Activated CD8-positive, alpha-beta memory T cell treated with anti-CD3 and anti-CD28 coated beads for 36 hours (primary cell): ENCODE measurements around the gene MYRIP. TPM values are rescaled to one million over a fixed set of nuclear protein-coding genes. Genes with fewer than 3 reads are reported as not detected.
"Not testable (repeated sequence)": the region's sequence is repeated elsewhere in the genome, so short reads cannot be mapped to it uniquely, and the experiment has no call there.

ENCODE experiments used
- CTCF ChIA-PET: fragments of 350-600 bp; sonication (Branson Sonifier 250); formaldehyde crosslinking; loops from one replicate; lab custom pipeline; 2021; ENCODE audit warnings: antibody characterized with exemption; lab: Charles Lee
- POLR2A ChIA-PET: fragments of 350-600 bp; sonication (Branson Sonifier 250); formaldehyde crosslinking; loops from one replicate; lab custom pipeline; 2021; ENCODE audit warnings: antibody characterized with exemption; lab: Charles Lee
- total RNA-seq, 2 experiments: library from RNA; stranded (reverse); gene quantifications; one replicate each; pipeline ENCODE4 v1.2.3, GENCODE V29; 2021

The MYRIP gene
- total RNA-seq, 2 experiments from 2014 or later = not detected

GRCh38 chr3:40099871-40100270, 290.5 kb downstream of the MYRIP start:
- ChIA-PET POLR2A (no interaction called here), CTCF (no interaction called here)

DNA sequence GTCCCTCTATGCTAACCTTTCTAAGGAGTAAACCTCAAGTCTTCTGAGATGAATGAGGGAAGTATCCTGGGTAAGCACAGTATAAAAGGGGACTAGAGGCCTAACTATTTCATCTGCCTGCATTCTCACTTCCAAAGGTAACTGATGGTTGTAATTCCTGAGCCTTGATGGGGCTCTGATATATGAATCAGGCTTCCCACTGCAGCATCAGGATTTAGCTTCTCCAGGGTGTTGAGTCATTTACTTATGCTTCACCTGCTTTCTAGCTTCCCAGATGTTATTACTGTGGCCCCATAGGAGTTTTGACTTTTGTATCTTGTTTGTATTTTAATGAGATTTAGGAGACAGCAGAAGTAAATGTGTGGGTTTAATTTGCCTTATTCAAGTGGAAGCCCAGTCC, 292.8 kb downstream of the MYRIP start:
- ChIA-PET CTCF (no interaction called here), POLR2A (no interaction called here)

GRCh38 chr3:40103829-40104228, 294.4 kb downstream of the MYRIP start:
- ChIA-PET CTCF (no interaction called here), POLR2A (no interaction called here)

GRCh38 chr3:40104441-40104840, 295.0 kb downstream of the MYRIP start:
- ChIA-PET POLR2A (no interaction called here), CTCF (no interaction called here)

DNA sequence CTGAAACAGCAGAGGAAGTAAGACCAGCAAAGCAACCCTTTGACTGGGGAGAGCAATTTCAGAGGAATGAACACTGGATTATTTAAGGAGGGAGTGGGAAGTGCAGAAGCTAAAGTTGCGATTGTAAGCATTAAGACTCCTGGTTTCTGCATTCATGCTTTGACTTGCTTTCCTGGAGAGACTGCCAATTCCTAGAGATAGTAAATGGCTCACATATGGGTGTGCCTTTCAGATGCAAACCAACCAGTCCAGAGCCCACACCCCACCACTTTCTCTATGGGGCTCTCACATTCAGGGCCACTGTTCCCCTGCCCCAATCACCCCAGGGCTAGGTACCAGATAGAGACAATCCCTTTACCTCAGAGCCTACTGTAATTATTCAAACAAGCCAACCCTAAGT, 299.2 kb downstream of the MYRIP start:
- ChIA-PET POLR2A (no interaction called here), CTCF (interaction anchor here (0.6 kb wide), 1 partner anchor 12 kb away, joined by 3 read pairs; no protein-coding TSS in a partner anchor)

DNA sequence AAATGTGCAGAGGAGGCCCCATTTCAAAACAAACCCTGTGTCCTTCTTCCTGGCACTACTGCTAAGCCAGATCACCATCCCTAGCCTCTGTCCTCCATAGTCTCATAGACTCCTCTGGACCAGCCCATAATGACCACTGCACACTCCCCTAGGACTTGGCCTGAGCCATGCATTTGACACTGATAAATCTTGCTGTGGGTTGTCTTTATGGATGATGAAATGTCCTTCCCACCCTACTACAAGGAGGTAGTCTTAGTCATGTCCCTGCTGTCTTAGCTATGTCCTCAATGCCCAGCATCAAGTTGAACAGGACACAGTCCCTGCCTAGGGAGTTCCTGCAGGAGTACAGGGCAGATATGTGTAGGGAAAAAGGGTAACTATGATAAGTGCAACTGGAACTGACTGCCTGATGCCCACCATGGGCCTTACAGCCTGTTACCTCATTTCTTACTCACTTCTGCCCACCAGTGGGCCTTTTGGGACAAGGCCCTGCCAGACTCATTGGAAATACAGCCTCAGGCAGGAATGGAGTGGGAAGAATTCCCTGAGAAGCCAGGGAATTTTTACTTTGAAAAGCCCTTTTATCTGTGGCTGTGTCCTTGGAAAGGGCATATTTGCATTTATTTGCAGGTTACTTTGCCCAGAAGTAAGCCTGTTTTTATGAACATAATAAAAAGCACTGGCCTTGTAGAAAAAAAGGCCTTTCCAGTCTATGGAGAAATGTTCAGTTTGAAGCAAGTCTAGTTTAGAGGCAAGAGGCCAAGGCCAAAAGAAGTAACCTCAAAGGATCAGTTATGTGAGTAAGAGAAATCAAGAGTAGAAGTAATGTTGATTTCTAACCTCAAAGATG, 300.5 kb downstream of the MYRIP start:
- POLR2A ChIA-PET = no interaction called here
- CTCF ChIA-PET = no interaction called here

- POLR2A ChIA-PET = no interaction called here
- CTCF ChIA-PET = no interaction called here
Measured at GRCh38 chr3:40116478-40117177, 307.2 kb downstream of the MYRIP start.

DNA sequence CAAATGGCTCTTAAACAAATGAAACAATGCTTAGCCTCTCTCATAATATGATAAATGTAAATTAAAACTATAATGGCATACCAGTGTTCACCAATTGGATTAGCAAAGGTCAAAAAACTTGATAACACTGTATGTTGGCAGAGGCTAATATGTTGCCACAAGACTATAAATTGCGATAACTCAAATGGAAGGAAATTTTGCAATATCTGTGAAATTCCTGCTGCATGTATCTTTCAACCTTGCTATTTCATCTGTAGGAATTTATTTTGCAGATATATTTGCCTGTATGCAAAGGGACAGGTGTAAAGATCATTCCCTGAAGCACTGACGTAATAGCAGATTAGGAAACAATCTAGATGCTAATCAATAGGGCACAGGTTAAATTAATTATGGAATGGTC, 308.7 kb downstream of the MYRIP start:
- CTCF ChIA-PET = no interaction called here
- POLR2A ChIA-PET = no interaction called here

- ChIA-PET POLR2A (no interaction called here), CTCF (interaction anchor here (0.7 kb wide), 1 partner anchor 12 kb away, joined by 3 read pairs; no protein-coding TSS in a partner anchor)
Measured at GRCh38 chr3:40120067-40120692, 310.8 kb downstream of the MYRIP start.

- ChIA-PET POLR2A (no interaction called here), CTCF (interaction anchor here (0.7 kb wide), 1 partner anchor 13 kb away, joined by 3 read pairs; no protein-coding TSS in a partner anchor)
Measured at GRCh38 chr3:40120806-40121205, 311.4 kb downstream of the MYRIP start.

DNA sequence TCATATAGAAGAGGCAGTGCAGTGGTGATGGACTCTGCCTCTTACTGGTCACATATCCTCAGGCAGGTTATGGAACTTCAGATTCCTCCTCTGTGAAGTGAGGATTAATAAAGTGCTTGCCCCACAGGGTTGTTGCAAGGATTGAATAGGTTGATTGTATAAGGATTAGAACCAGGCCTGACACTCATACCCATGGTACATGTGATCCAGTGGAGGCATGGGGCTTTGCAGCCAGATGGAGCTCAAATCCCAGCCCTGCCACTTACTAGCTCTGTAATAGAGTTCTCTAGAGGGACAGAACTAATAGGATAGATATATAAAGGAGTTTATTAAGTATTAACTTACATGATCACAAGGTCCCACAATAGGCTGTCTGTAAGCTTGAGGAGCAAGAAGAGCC, 315.5 kb downstream of the MYRIP start:
- POLR2A ChIA-PET = no interaction called here

DNA sequence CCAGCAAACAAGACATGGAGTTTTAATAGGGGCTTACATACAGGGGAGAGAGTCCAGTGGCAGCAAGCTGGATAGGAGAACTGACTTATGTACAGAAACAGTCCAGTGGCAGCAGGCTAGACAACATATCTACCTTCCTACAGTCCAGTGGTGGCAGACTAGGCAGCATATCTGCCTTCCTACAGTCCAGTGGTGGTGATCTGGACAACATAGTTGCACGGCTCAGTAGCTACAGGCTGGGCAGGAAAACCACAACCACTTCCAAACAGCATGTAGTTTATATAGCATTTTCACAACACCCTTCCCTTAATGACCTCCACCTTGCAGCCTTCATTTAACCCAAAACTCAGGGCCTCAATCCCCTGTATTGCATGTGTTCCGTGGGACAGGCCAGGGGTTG, 318.8 kb downstream of the MYRIP start:
- ChIA-PET CTCF (no interaction called here), POLR2A (no interaction called here)

More for the DNA sequence above, 315.5 kb downstream of the MYRIP start:
- CTCF ChIA-PET = no interaction called here

DNA sequence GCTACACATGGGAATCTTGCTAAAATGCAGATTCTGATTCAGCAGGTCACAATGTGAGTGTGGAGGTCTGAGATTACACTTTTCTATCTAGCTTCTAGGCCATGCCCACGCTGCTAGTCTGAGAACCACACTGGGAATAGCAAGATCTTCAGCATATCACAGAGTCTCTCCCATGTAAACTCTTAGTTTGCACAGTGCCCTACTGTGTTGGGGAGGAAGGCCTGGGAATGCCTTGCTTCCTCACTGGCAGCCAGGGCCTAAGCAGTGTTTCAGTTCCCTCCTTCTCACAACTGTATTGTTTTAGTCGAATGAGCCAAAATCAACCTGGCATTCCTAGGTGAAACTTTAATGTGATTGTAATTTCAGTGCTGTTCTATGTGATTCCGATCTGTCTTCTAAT, 320.1 kb downstream of the MYRIP start:
- ChIA-PET CTCF (interaction anchor here (0.7 kb wide), 2 partner anchors 1371 to 1816 kb away, joined by 3 to 4 read pairs; no protein-coding TSS in a partner anchor), POLR2A (no interaction called here)

DNA sequence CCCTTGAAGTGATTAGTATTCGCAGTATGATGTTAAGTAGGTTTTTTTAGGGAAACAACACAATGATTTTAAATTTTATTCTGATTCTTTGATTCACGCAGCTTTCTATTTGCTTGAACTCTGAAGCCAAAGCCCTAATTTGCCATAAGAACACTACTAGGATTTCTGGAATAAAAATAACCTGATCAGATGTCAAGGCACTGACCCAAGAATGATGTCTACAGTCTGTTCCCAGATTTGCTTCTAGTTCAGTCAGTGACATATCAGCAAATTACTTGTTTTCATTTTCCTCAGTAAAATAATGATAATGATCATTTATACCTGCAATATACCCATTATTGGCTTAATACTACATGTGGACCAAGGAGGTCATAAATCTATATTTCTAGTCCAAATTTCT, 320.6 kb downstream of the MYRIP start:
- ChIA-PET POLR2A (no interaction called here), CTCF (interaction anchor here (0.7 kb wide), 1 partner anchor 1371 kb away, joined by 3 read pairs; no protein-coding TSS in a partner anchor)

GRCh38 chr3:40130721-40131120, 321.3 kb downstream of the MYRIP start:
- POLR2A ChIA-PET = no interaction called here

DNA sequence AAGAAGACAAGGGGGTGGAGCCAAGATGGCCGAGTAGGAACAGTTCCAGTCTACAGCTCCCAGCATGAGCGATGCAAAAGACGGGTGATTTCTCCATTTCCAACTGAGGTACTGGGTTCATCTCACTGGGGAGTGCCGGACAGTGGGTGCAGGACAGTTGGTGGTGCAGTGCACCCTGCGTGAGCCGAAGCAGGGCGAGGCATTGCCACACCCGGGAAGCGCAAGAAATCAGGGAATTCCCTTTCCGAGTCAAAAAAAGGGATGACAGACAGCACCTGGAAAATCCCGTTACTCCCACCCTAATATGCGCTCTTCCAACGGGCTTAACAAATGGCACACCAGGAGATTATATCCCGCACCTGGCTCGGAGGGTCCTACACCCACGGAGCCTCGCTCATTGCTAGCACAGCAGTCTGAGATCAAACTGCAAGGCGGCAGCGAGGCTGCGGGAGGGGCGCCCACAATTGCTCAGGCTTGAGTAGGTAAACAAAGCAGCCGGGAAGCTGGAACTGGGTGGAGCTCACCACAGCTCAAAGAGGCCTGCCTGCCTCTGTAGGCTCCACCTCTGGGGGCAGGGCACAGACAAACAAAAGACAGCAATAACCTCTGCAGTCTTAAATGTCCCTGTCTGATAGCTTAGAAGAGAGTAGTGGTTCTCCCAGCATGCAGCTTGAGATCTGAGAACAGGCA, 324.6 kb downstream of the MYRIP start:
- CTCF ChIA-PET, POLR2A ChIA-PET: not testable (repeated sequence)

More at GRCh38 chr3:40130721-40131120, 321.3 kb downstream of the MYRIP start:
- CTCF ChIA-PET = no interaction called here

GRCh38 chr3:40137591-40138295, 328.3 kb downstream of the MYRIP start:
- POLR2A ChIA-PET = no interaction called here

DNA sequence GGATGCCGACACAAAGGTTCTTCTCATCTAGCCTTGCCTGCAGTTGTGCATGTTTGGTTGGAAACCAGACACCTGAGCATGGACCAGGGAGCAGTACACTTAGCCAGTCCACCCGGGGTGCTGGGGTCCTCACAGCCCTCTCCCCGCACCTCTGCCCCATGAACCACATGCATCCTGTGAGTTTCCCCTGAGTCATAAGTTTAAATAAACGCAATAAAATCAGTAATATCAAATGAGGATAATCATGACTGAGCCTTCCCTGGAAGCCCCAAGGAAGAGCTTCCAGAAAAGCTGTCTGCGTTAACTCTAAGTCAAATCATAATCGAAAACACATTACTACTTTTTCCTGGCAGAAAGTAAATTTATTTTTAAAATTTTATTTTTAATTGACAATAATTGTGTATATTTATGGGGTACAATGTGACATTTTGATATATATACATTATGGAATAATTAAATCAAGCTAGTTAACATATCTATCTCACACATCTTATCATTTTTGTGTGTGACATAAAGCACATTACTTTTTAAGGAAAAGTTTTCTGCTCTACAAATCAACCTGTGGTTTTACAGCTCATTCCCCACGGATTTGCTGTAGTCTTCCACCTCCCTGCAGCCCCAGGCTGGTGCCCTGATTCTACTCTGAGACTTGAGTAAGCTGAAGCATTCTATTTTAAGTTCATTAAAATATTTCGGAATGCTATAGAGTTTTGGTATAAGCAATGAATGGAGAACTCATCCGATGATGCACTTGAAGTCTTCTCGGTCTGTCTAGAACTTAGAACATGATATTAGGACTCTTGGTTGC, 334.1 kb downstream of the MYRIP start:
- ChIA-PET CTCF (no interaction called here), POLR2A (no interaction called here)

More at GRCh38 chr3:40137591-40138295, 328.3 kb downstream of the MYRIP start:
- CTCF ChIA-PET = no interaction called here
